HG03565 (cell line): Measurements from ENCODE around the gene UGT1A7.
"Not testable (repeated sequence)": the region's sequence is repeated elsewhere in the genome, so short reads cannot be mapped to it uniquely, and the experiment has no call there.

Experiments
- ATAC-seq: cut with Tn5 transposase; IDR thresholded peaks from one replicate; pipeline ENCODE4 v1.9.1; 2021; ENCODE audit warnings: mild to moderate bottlenecking, moderate library complexity; ENCODE audit not compliant: unreplicated experiment

Gene UGT1A7

GRCh38 chr2:233680361-233681045 lies 1.2 kb upstream of the UGT1A7 start:
- ATAC-seq = no peak

- no peak for ATAC-seq
Observed at GRCh38 chr2:233684640-233685039, 2.9 kb downstream of the UGT1A7 start.

- ATAC-seq = no peak
Observed at GRCh38 chr2:233686928-233687327, 5.2 kb downstream of the UGT1A7 start.

GRCh38 chr2:233688341-233688740 lies 6.6 kb downstream of the UGT1A7 start:
- no peak for ATAC-seq

GRCh38 chr2:233689031-233689430 lies 7.3 kb downstream of the UGT1A7 start:
- no peak for ATAC-seq

GRCh38 chr2:233689501-233689900 lies 7.8 kb downstream of the UGT1A7 start:
- no peak for ATAC-seq

- no peak for ATAC-seq
Observed at GRCh38 chr2:233690444-233690843, 8.7 kb downstream of the UGT1A7 start.

- no peak for ATAC-seq
Observed at GRCh38 chr2:233691443-233692433, 10.0 kb downstream of the UGT1A7 start.

GRCh38 chr2:233692648-233693047 lies 10.9 kb downstream of the UGT1A7 start, which contains the start of gene UGT1A6:
Gene UGT1A6, plus strand, starts transcription at chr2:233692890. Its CDS starts 115 bp downstream, at chr2:233693005.
- ATAC-seq = no peak

GRCh38 chr2:233693963-233694362 lies 12.3 kb downstream of the UGT1A7 start:
- no peak for ATAC-seq

GRCh38 chr2:233698740-233699139 lies 17.0 kb downstream of the UGT1A7 start:
- no peak for ATAC-seq

GRCh38 chr2:233699424-233700027 lies 17.8 kb downstream of the UGT1A7 start:
- no peak for ATAC-seq

GRCh38 chr2:233700028-233700635 lies 18.4 kb downstream of the UGT1A7 start:
- ATAC-seq = no peak

- ATAC-seq = not testable (repeated sequence)
Observed at GRCh38 chr2:233700842-233701241, 19.1 kb downstream of the UGT1A7 start.

- ATAC-seq = no peak
Observed at GRCh38 chr2:233702238-233702637, 20.5 kb downstream of the UGT1A7 start.

GRCh38 chr2:233705911-233706506 lies 24.3 kb downstream of the UGT1A7 start:
- no peak for ATAC-seq

- ATAC-seq = no peak
Observed at GRCh38 chr2:233706720-233707119, 25.0 kb downstream of the UGT1A7 start.

GRCh38 chr2:233707940-233708644 lies 26.4 kb downstream of the UGT1A7 start:
- no peak for ATAC-seq

GRCh38 chr2:233708942-233709341 lies 27.2 kb downstream of the UGT1A7 start:
- no peak for ATAC-seq
